ENCODE data around the gene SMC3. TPM values are rescaled to one million over a fixed set of nuclear protein-coding genes. Genes with fewer than 3 reads are reported as not detected.

Gene SMC3
- total RNA-seq, 6 experiments from 2014 or later: 9.9 to 14.0 (median 11.9) TPM

DNA sequence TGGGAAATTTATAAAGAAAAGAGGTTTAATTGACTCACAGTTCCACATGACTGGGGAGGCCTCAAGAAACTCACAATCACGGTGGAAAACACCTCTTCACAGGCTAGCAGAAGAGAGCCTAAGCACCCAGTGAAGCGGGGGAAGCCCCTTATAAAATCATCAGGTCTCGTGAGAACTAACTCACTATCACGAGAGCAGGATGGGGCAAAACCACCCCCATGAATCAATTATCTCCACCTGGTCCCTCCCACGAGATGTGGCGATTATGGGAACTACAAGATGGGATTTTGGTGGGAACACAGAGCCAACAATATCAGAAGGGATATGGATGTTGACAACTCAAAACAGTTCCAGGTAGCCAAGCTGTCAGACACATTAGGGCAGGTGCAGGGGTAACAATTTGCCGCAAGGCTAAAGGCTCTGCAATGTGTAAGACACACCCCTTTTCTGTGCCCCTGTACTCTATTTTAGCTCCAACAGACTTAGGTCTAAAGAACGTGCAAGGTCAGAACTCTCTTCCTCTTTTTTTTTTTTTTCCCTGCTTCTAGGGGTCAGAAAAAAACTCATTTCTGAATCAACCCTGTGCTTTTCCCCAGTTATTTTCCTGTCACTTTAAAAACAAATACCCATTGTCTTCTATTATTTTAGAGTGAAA lies 46.0 kb downstream of the SMC3 start:
- Histone ChIP-seq H3K9me3 (no peaks in the 10 kb centered on the region), H3K27me3 (no peaks in the 10 kb centered on the region), H3K4me3 (no peak overlapping the region), H3K27ac (no peak overlapping the region), H3K4me1 (no peaks in the 10 kb centered on the region), H3K36me3 (no peaks in the 10 kb centered on the region)
- WGBS (ENCODE audit: insufficient coverage, low coverage, low lambda C conversion rate, missing lambda C conversion rate): 62% methylated on average over 6 of the region's 8 CpGs
- intact Hi-C loops (cut with DNase I): no loop called here
- ATAC-seq (no peak), DNase-seq (no peak)
- TF ChIP-seq, protein P1, sequence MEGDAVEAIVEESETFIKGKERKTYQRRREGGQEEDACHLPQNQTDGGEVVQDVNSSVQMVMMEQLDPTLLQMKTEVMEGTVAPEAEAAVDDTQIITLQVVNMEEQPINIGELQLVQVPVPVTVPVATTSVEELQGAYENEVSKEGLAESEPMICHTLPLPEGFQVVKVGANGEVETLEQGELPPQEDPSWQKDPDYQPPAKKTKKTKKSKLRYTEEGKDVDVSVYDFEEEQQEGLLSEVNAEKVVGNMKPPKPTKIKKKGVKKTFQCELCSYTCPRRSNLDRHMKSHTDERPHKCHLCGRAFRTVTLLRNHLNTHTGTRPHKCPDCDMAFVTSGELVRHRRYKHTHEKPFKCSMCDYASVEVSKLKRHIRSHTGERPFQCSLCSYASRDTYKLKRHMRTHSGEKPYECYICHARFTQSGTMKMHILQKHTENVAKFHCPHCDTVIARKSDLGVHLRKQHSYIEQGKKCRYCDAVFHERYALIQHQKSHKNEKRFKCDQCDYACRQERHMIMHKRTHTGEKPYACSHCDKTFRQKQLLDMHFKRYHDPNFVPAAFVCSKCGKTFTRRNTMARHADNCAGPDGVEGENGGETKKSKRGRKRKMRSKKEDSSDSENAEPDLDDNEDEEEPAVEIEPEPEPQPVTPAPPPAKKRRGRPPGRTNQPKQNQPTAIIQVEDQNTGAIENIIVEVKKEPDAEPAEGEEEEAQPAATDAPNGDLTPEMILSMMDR (IDR thresholded peaks at IDR 0.05): no peak
- no peak for TF ChIP-seq POLR2A (IDR thresholded peaks at IDR 0.05)

DNA sequence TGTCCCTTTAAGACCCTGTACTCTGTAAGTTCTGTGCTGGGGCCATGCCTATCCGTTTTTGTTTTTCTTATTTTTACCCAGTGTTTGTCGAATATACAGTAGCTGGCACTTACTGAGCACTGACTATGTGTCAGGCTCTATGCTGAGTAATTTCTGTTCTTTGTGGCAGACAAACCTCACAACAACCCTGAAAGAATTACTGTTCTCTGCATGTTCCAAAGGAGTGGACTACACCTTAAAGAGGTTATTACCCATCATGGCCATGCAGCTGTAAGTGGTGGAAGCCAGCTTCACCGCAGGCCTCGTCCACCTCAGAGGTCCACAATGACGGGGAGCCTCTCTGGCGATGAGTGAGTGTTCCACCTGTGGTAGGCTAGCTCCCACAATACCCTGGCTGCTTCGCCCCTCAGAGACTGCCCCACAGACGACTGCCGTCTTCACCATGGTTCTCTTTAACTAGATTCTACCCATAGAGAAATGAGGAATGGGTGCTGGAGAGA lies 46.6 kb downstream of the SMC3 start:
- no peak for ATAC-seq
- TF ChIP-seq, protein P1 (IDR thresholded peaks at IDR 0.05): no peak
- no peak for TF ChIP-seq POLR2A (IDR thresholded peaks at IDR 0.05)
- Histone ChIP-seq H3K36me3 (no peaks in the 10 kb centered on the region), H3K4me1 (no peaks in the 10 kb centered on the region), H3K27ac (no peak overlapping the region), H3K4me3 (no peak overlapping the region), H3K27me3 (no peaks in the 10 kb centered on the region), H3K9me3 (no peaks in the 10 kb centered on the region)
- intact Hi-C loops (cut with DNase I): no loop called here
- DNase-seq: no peak
- WGBS (ENCODE audit: insufficient coverage, low coverage, low lambda C conversion rate, missing lambda C conversion rate): 83% methylated on average over 4 of the region's 9 CpGs

DNA sequence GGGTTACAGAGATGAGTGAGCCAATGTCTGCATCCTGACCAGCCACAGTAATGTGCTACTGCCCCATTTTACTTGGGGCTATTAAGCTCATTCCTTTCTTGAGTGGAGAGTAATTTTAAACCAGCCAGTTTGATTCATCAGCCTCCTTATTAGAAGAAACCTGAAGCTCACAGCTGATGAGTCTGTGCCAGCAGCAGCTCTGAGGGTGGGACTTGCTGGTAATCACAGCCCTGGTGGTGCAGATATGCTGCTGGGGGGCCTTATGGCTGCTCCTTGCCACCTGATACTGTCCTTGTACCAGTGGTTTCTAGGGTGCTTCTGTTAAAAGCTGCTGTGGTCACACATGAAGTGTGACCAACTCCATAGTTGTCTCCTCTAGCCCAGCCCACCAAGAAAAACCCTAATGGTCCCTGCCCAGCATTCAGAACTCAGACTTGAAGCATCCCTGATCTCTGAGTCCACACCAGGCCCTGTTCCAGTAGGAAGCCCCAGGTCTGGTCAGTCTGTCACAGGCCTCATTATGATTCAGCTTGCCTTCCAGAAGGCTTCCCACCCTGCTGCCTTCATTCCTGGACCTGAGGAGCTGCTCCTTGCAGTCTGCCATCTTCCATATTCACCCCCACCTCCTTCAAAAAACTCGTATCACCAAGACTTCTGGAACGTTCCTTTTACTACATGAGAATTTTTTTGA lies 47.7 kb downstream of the SMC3 start:
- WGBS (ENCODE audit: insufficient coverage, low coverage, low lambda C conversion rate, missing lambda C conversion rate): 54% methylated on average over 2 of the region's 2 CpGs
- Histone ChIP-seq H3K27ac (no peak overlapping the region), H3K27me3 (no peaks in the 10 kb centered on the region), H3K4me1 (no peaks in the 10 kb centered on the region), H3K36me3 (no peaks in the 10 kb centered on the region), H3K4me3 (no peak overlapping the region), H3K9me3 (no peaks in the 10 kb centered on the region)
- ATAC-seq (no peak), DNase-seq (no peak)
- intact Hi-C loops (cut with DNase I): no loop called here
- TF ChIP-seq, protein P1 (IDR thresholded peaks at IDR 0.05): no peak
- TF ChIP-seq POLR2A (IDR thresholded peaks at IDR 0.05): no peak

DNA sequence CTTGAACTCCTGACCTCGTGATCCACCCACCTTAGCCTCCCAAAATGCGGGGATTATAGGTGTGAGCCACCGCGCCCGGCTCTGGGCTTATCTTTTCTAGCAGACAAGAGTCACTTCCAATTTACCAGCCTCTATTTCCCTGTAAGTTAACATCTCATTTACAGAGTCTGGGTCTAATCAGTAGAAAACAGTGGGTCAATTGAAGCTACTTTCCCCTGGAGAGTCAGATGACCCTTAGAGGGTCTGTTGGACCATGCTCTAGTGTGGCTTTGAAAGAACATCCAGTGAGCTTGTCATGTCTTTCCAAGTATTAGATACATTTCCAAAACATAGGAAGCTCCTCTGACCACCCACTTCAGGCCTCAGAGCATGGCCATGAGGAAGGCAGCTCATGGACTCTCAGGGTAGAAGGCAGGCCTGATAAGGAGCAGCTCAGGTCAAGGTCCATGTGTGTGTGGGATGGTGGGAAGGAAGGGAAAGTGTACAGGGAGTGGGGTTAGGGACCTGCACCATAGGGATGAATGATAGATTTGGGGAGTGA lies 49.1 kb downstream of the SMC3 start:
- ATAC-seq: no peak
- WGBS (ENCODE audit: insufficient coverage, low coverage, low lambda C conversion rate, missing lambda C conversion rate): 100% methylated on average over 4 of the region's 5 CpGs
- intact Hi-C loops (cut with DNase I): no loop called here

More for the DNA sequence above, 49.1 kb downstream of the SMC3 start:
- Histone ChIP-seq H3K4me3 (no peak overlapping the region), H3K27ac (no peak overlapping the region), H3K27me3 (no peaks in the 10 kb centered on the region), H3K36me3 (no peaks in the 10 kb centered on the region), H3K9me3 (no peaks in the 10 kb centered on the region), H3K4me1 (no peaks in the 10 kb centered on the region)
- no peak for TF ChIP-seq POLR2A (IDR thresholded peaks at IDR 0.05)
- TF ChIP-seq, protein P1 (IDR thresholded peaks at IDR 0.05): no peak
- DNase-seq: no peak

All from right lobe of liver (tissue), 6 donors.